Fibroblast of mammary gland (primary cell): ENCODE data around the gene ST6GAL1.

Source experiments
- DNase-seq: peaks from one replicate; pipeline ENCODE4 v3.0.0-alpha.2; 2010; ENCODE audit warnings: low read depth
- H3K4me3 ChIP-seq: 2 replicates; pipeline ENCODE4 v1.5.1; 2011; ENCODE audit warnings: low read depth, mild to moderate bottlenecking, low read length, moderate library complexity; ENCODE audit not compliant: control insufficient read depth
- CTCF ChIP-seq: conservative IDR thresholded peaks from 2 replicates; pipeline ENCODE4 v1.5.1; 2011; ENCODE audit warnings: low read depth, low read length, inconsistent platforms; ENCODE audit not compliant: control insufficient read depth, insufficient read depth

The ST6GAL1 gene

GRCh38 chr3:187027531-187028278 is 97.4 kb downstream of the ST6GAL1 start:
- DNase-seq, result no peak
- H3K4me3 ChIP-seq, result no peak overlapping the region
- no peak for TF ChIP-seq CTCF

- no peak overlapping the region for H3K4me3 ChIP-seq
- TF ChIP-seq CTCF, result no peak
- DNase-seq, result no peak
Measured at GRCh38 chr3:187031934-187032333, 101.6 kb downstream of the ST6GAL1 start.

- no peak for TF ChIP-seq CTCF
- no peak overlapping the region for H3K4me3 ChIP-seq
- DNase-seq, result no peak
Measured at GRCh38 chr3:187036394-187036793, 106.1 kb downstream of the ST6GAL1 start.

GRCh38 chr3:187039100-187039722 is 108.9 kb downstream of the ST6GAL1 start:
- no peak for TF ChIP-seq CTCF
- DNase-seq, result no peak
- no peak overlapping the region for H3K4me3 ChIP-seq

GRCh38 chr3:187039723-187040414 is 109.5 kb downstream of the ST6GAL1 start:
- no peak for DNase-seq
- TF ChIP-seq CTCF, result no peak
- H3K4me3 ChIP-seq, result no peak overlapping the region

- H3K4me3 ChIP-seq, result no peak overlapping the region
- DNase-seq, result peak; percentile 68
- no peak for TF ChIP-seq CTCF
Measured at GRCh38 chr3:187040516-187041361, 110.4 kb downstream of the ST6GAL1 start.
